Measurements from ENCODE around the gene MFAP1.
A peak's percentile ranks its signal among the peaks of the same experiment; 100 is the strongest.
"Not testable (repeated sequence)": the region's sequence is repeated elsewhere in the genome, so short reads cannot be mapped to it uniquely, and the experiment has no call there.

MFAP1 gene

GRCh38 chr15:43824302-43825246 is at the start of gene MFAP1:
TSS of gene MFAP1 (minus strand) at chr15:43824690. CDS start at chr15:43824569, 121 bp downstream.
- DNase-seq (ENCODE audit: low read depth in 2 of 2): peak; percentile 84 to 87

- DNase-seq (ENCODE audit: low read depth in 2 of 2): no peak
Measured at GRCh38 chr15:43873651-43874050, 49.2 kb upstream of the MFAP1 start.

- DNase-seq (ENCODE audit: low read depth in 2 of 2): no peak
Measured at GRCh38 chr15:43872416-43873020, 48.0 kb upstream of the MFAP1 start.

- DNase-seq (ENCODE audit: low read depth in 2 of 2): no peak
Measured at GRCh38 chr15:43871835-43872234, 47.3 kb upstream of the MFAP1 start.

- DNase-seq (ENCODE audit: low read depth in 2 of 2): no peak
Measured at GRCh38 chr15:43868406-43868805, 43.9 kb upstream of the MFAP1 start.

- DNase-seq (ENCODE audit: low read depth in 2 of 2): no peak
Measured at GRCh38 chr15:43867096-43867495, 42.6 kb upstream of the MFAP1 start.

- DNase-seq (ENCODE audit: low read depth in 2 of 2): not testable (repeated sequence)
Measured at GRCh38 chr15:43866636-43867035, 42.1 kb upstream of the MFAP1 start.

GRCh38 chr15:43859546-43859945 is 35.1 kb upstream of the MFAP1 start:
- no peak for DNase-seq (ENCODE audit: low read depth in 2 of 2)

GRCh38 chr15:43854801-43855200 is 30.3 kb upstream of the MFAP1 start:
- DNase-seq (ENCODE audit: low read depth in 2 of 2): no peak

GRCh38 chr15:43852607-43853006 is 28.1 kb upstream of the MFAP1 start:
- DNase-seq (ENCODE audit: low read depth in 2 of 2): no peak

GRCh38 chr15:43851251-43851650 is 26.8 kb upstream of the MFAP1 start:
- DNase-seq (ENCODE audit: low read depth in 2 of 2): no peak

GRCh38 chr15:43845421-43845820 is 20.9 kb upstream of the MFAP1 start:
- DNase-seq (ENCODE audit: low read depth in 2 of 2): no peak

GRCh38 chr15:43832485-43832884 is 8.0 kb upstream of the MFAP1 start:
- DNase-seq (ENCODE audit: low read depth in 2 of 2): not testable (repeated sequence)

- not testable (repeated sequence) for DNase-seq (ENCODE audit: low read depth in 2 of 2)
Measured at GRCh38 chr15:43831519-43832052, 7.1 kb upstream of the MFAP1 start.

- not testable (repeated sequence) for DNase-seq (ENCODE audit: low read depth in 2 of 2)
Measured at GRCh38 chr15:43830691-43831275, 6.3 kb upstream of the MFAP1 start.

GRCh38 chr15:43829951-43830540 is 5.6 kb upstream of the MFAP1 start:
- not testable (repeated sequence) for DNase-seq (ENCODE audit: low read depth in 2 of 2)

- DNase-seq (ENCODE audit: low read depth in 2 of 2): no peak
Measured at GRCh38 chr15:43828061-43828657, 3.7 kb upstream of the MFAP1 start.

- peak; percentile 66 to 83 for DNase-seq (ENCODE audit: low read depth in 2 of 2)
Measured at GRCh38 chr15:43826508-43827341, 2.2 kb upstream of the MFAP1 start, which contains the start of gene WDR76. TSS of gene WDR76 (plus strand) at chr15:43827002. CDS start at chr15:43827033, 31 bp downstream.

- DNase-seq (ENCODE audit: low read depth in 2 of 2): no peak
Measured at GRCh38 chr15:43826029-43826507, 1.6 kb upstream of the MFAP1 start.

GRCh38 chr15:43825305-43825704 is 815 bp upstream of the MFAP1 start:
- not testable (repeated sequence) for DNase-seq (ENCODE audit: low read depth in 2 of 2)

Data from stimulated activated CD4-positive, alpha-beta T cell treated with anti-CD3 and anti-CD28 coated beads, Interleukin-12 subunit alpha, Interleukin-12 subunit beta, amount 100 ng/mL, for 24 hours (primary cell).